K562 (cell line): ENCODE data around the gene LNPEP. TPM values are rescaled to one million over a fixed set of nuclear protein-coding genes. Genes with fewer than 3 reads are reported as not detected.

Source experiments
- BCLAF1 ChIP-seq, 2 experiments: fragments of 450-650 bp in 1 of 2; IDR thresholded peaks; 2 replicates each; pipeline ENCODE4 v1.6.1; 2011 to 2017; ENCODE audit warnings: low read depth in 2 of 2, antibody characterized with exemption in 1 of 2, borderline replicate concordance in 1 of 2, low read length in 1 of 2, mild to moderate bottlenecking in 1 of 2, mixed read lengths in 1 of 2; ENCODE audit not compliant: control insufficient read depth in 1 of 2
- BDP1 ChIP-seq: IDR thresholded peaks from 3 replicates; pipeline ENCODE4 v1.6.1; 2011; ENCODE audit not compliant: insufficient read length, insufficient read depth
- DLX4 ChIP-seq: fragments of 250-450 bp; sonication (Bioruptor Pico); IDR thresholded peaks from 2 replicates; pipeline ENCODE4 v1.6.1; 2021; ENCODE audit warnings: mild to moderate bottlenecking
- FOXK2 ChIP-seq, 2 experiments: fragments of 450-650 bp; IDR thresholded peaks in 1 of 2; conservative IDR thresholded peaks in 1 of 2; 2 replicates each; pipeline ENCODE4 v1.6.1; 2016; ENCODE audit warnings: low read depth in 2 of 2, mild to moderate bottlenecking in 1 of 2
- MBD1 ChIP-seq: fragments of 250-450 bp; sonication (Bioruptor Pico); IDR thresholded peaks from 2 replicates; pipeline ENCODE4 v1.8.0; 2022; ENCODE audit warnings: inconsistent platforms
- MECOM ChIP-seq: fragments of 250-450 bp; sonication (Bioruptor Pico); IDR thresholded peaks from 2 replicates; pipeline ENCODE4 v1.8.0; 2022; ENCODE audit warnings: inconsistent platforms
- NFRKB ChIP-seq: fragments of 450-650 bp; IDR thresholded peaks from 2 replicates; pipeline ENCODE4 v1.6.1; 2016; ENCODE audit warnings: low read depth
- POLR2B ChIP-seq: fragments of 450-650 bp; IDR thresholded peaks from 2 replicates; pipeline ENCODE4 v1.6.1; 2018; ENCODE audit warnings: low read depth; ENCODE audit not compliant: partially characterized antibody
- POLR2G ChIP-seq: fragments of 200-400 bp; formaldehyde crosslinking; IDR thresholded peaks from 2 replicates; pipeline ENCODE4 v1.6.1; 2017; ENCODE audit warnings: low read depth, mild to moderate bottlenecking, antibody characterized with exemption, low read length, moderate library complexity
- PTBP1 ChIP-seq: fragments of 200-400 bp; formaldehyde crosslinking; IDR thresholded peaks from 2 replicates; pipeline ENCODE4 v1.6.1; 2017; ENCODE audit warnings: low read depth, low read length
- SIX5 ChIP-seq, 2 experiments: IDR thresholded peaks; 2 replicates each; pipeline ENCODE4 v1.6.1; 2011; ENCODE audit warnings: low read length in 2 of 2, borderline replicate concordance in 1 of 2, low read depth in 1 of 2, mild to moderate bottlenecking in 1 of 2, moderate library complexity in 1 of 2; ENCODE audit not compliant: insufficient read depth in 1 of 2
- SMARCC2 ChIP-seq: fragments of 450-650 bp; IDR thresholded peaks from 2 replicates; pipeline ENCODE4 v1.6.1; 2017; ENCODE audit warnings: antibody characterized with exemption, moderate library complexity, mild to moderate bottlenecking, low read depth
- SMC3 ChIP-seq: conservative IDR thresholded peaks from 2 replicates; pipeline ENCODE4 v1.6.1; 2011; ENCODE audit warnings: low read depth, low read length, improper control_type of control experiment; ENCODE audit not compliant: insufficient read depth
- YY1 ChIP-seq, 3 experiments: IDR thresholded peaks; 2 replicates each; pipeline ENCODE4 v1.6.1; 2011; ENCODE audit warnings: low read length in 2 of 3, mild to moderate bottlenecking in 2 of 3, moderate library complexity in 2 of 3, borderline replicate concordance in 1 of 3, control low read depth in 1 of 3, low read depth in 1 of 3; ENCODE audit not compliant: insufficient read depth in 3 of 3, insufficient replicate concordance in 2 of 3, control insufficient read depth in 1 of 3, insufficient read length in 1 of 3; ENCODE audit errors: extremely low read depth in 1 of 3
- ZBTB7A ChIP-seq: IDR thresholded peaks from 2 replicates; pipeline ENCODE4 v1.6.1; 2011; ENCODE audit warnings: low read depth, mild to moderate bottlenecking, low read length, moderate library complexity, borderline replicate concordance; ENCODE audit not compliant: control insufficient read depth
- ZFX ChIP-seq: sonication (generic); formaldehyde crosslinking; IDR thresholded peaks from 2 replicates; pipeline ENCODE4 v1.8.0; 2022; ENCODE audit warnings: mild to moderate bottlenecking, missing genetic modification reagents, moderate library complexity
- ZNF239 ChIP-seq: fragments of 250-450 bp; sonication (Bioruptor Pico); IDR thresholded peaks from 2 replicates; pipeline ENCODE4 v1.4.0; 2020; ENCODE audit warnings: mild to moderate bottlenecking
- ZNF384 ChIP-seq: IDR thresholded peaks from 2 replicates; pipeline ENCODE4 v1.6.1; 2012; ENCODE audit warnings: low read depth, low read length, improper control_type of control experiment
- ZNF57 ChIP-seq: fragments of 450-650 bp; formaldehyde crosslinking; IDR thresholded peaks from 2 replicates; pipeline ENCODE4 v1.4.0; 2020; ENCODE audit warnings: mild to moderate bottlenecking, moderate library complexity
- ZNF740 ChIP-seq, 3 experiments: fragments of 200-800 bp in 1 of 3; sonication (Bioruptor generic) in 1 of 3; sonication (generic) in 1 of 3; formaldehyde crosslinking in 1 of 3; IDR thresholded peaks; 2 replicates each; pipeline versions ENCODE4 v1.6.1 to v1.8.0; 2016 to 2022; ENCODE audit warnings: mild to moderate bottlenecking in 2 of 3, missing compliant biosample characterization in 2 of 3, missing genetic modification characterization in 2 of 3, missing genetic modification reagents in 1 of 3
- ZNF766 ChIP-seq: fragments of 200-800 bp; sonication (Bioruptor generic); conservative IDR thresholded peaks from 2 replicates; pipeline ENCODE4 v1.6.1; 2016; ENCODE audit warnings: missing genetic modification characterization, missing compliant biosample characterization
- ZNF778 ChIP-seq: fragments of 450-650 bp; formaldehyde crosslinking; IDR thresholded peaks from 2 replicates; pipeline ENCODE4 v1.4.0; 2020; ENCODE audit warnings: mild to moderate bottlenecking, moderate library complexity
- polyA plus RNA-seq, 8 experiments: library from polyadenylated mRNA; depleted of rRNA in 4 of 8; stranded (reverse) in 5 of 8; unstranded in 3 of 8; fragments of >200 nt; fragmentation: Nextera tagmentation in 2 of 8; fragmentation: Illumina TruSeq in 1 of 8; extraction: Ambion mirVana in 2 of 8; extraction: Trizol in 1 of 8; gene quantifications; 2 replicates each; pipeline versions ENCODE4 v1.2.1 to v1.2.3, GENCODE V29; 2011 to 2014; ENCODE audit warnings: inconsistent platforms in 1 of 8, missing spikeins in 1 of 8
- total RNA-seq, 7 experiments: library from RNA; depleted of rRNA in 6 of 7; stranded (reverse); fragments of >200 nt in 6 of 7; fragmentation: Illumina TruSeq in 2 of 7; extraction: Trizol in 2 of 7; gene quantifications; 2 replicates each; pipeline versions ENCODE4 v1.2.1 to v1.2.3, GENCODE V29; 2011 to 2021; ENCODE audit warnings: low replicate concordance in 1 of 7

Gene LNPEP
- total and polyA plus RNA-seq, 9 of the 15 experiments (the other 6 are each of a cell fraction or from before 2014, with no cell fraction given), result 2.6 to 27.9 (median 11.2) TPM

GRCh38 chr5:96930058-96930457 lies 5.8 kb upstream of the LNPEP start (continued):
- TF ChIP-seq PTBP1 (no peak), POLR2G (no peak), ZNF384 (no peak), YY1 (IDR thresholded peaks at IDR 0.05; ENCODE audit: borderline replicate concordance in 1 of 3, control insufficient read depth in 1 of 3, extremely low read depth in 1 of 3, insufficient read depth in 3 of 3, insufficient read length in 1 of 3, insufficient replicate concordance in 2 of 3, low read depth in 1 of 3, low read length in 2 of 3) (peak in 1 of 3 experiments; percentile 68), ZNF239 (CRISPR knock-in tag) (no peak), ZNF778 (CRISPR knock-in tag) (no peak), SIX5 (IDR thresholded peaks at IDR 0.05; ENCODE audit: borderline replicate concordance in 1 of 2, insufficient read depth in 1 of 2, low read depth in 1 of 2, low read length in 2 of 2) (no peak), ZNF57 (CRISPR knock-in tag) (no peak), ZNF740 (CRISPR knock-in tag; IDR thresholded peaks at IDR 0.05) (no peak), ZNF740 (tag; IDR thresholded peaks at IDR 0.05) (no peak), BDP1 (no peak), NFRKB (no peak), POLR2B (no peak), DLX4 (CRISPR knock-in tag) (no peak), ZFX (no peak), ZNF766 (CRISPR knock-in tag) (peak; percentile 71), MECOM (CRISPR knock-in tag) (no peak), FOXK2 (conservative IDR thresholded peaks at IDR 0.05 in 1 of 2, IDR thresholded peaks at IDR 0.05 in 1 of 2; ENCODE audit: low read depth in 2 of 2) (no peak), ZBTB7A (no peak), MBD1 (no peak), BCLAF1 (IDR thresholded peaks at IDR 0.05; ENCODE audit: borderline replicate concordance in 1 of 2, control insufficient read depth in 1 of 2, low read depth in 2 of 2, low read length in 1 of 2) (no peak), SMC3 (no peak), SMARCC2 (no peak)
